ENCODE measurements around the gene KLHL12. TPM values are rescaled to one million over a fixed set of nuclear protein-coding genes. Genes with fewer than 3 reads are reported as not detected.

KLHL12 gene
- polyA plus RNA-seq, 1 donor (not counting 4 experiments of a cell fraction or from before 2014, with no cell fraction given) = 32.3 TPM

DNA sequence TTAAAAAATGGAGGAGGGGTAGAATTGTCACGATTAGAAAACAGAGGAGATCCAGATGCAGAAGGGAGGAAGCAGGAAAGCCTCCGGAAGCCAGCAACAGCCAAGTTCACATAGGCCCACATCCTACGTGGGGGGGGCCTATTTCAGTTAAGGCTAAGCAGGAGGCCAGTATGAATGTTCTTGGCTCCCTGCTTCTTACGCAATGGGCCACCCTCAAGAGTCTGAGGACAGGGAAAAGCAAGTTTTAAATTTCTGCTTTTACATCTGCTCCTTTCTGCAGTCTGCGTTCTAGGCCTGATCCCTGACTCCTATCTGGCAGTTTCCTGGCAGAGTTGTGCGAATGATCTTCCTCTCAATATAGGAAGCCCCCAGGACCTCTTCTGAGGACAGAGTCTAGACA is 68.7 kb downstream of the KLHL12 start:
- H3K79me2 ChIP-seq (ENCODE audit: control insufficient read depth, insufficient read depth, low read length) = no peaks in the 10 kb centered on the region
- H3K4me1 ChIP-seq (ENCODE audit: control insufficient read depth, extremely low read depth, insufficient read depth, low read length) = no peaks in the 10 kb centered on the region
- dilution Hi-C loops (cut with MboI; ENCODE audit: extremely low pct_ligation_motif_present, low sequenced_read_pairs) = loop anchor here (5.0 kb wide), 1 partner anchor 56 kb away; no protein-coding TSS in a partner anchor
- no peak overlapping the region for H3K4me2 ChIP-seq (ENCODE audit: control insufficient read depth, extremely low read depth, insufficient read depth, low read depth, low read length)
- peaks cover 25% of the 10 kb centered on the region for H3K27me3 ChIP-seq (ENCODE audit: control insufficient read depth, extremely low read depth, insufficient read depth, low read length)
- H3K9me3 ChIP-seq (ENCODE audit: control insufficient read depth, low read depth, low read length) = no peaks in the 10 kb centered on the region
- no peak overlapping the region for H2AFZ ChIP-seq (ENCODE audit: control insufficient read depth, low read length)
- DNase-seq (ENCODE audit: low read depth, low spot score) (no peak), FAIRE-seq (no peak)
- no peak overlapping the region for H3K9ac ChIP-seq (ENCODE audit: control insufficient read depth, extremely low read depth, insufficient read depth, low read length)
- no peaks in the 10 kb centered on the region for H3K36me3 ChIP-seq (ENCODE audit: control insufficient read depth in 2 of 2, extremely low read depth in 1 of 2, insufficient read depth in 2 of 2, low read length in 2 of 2)
- no peak overlapping the region for H3K4me3 ChIP-seq (ENCODE audit: control insufficient read depth in 2 of 3, extremely low read depth in 1 of 3, insufficient read depth in 2 of 3, low read depth in 1 of 3, low read length in 3 of 3)
- no peak overlapping the region for H3K27ac ChIP-seq (ENCODE audit: control insufficient read depth, insufficient read depth, low read length)
- H3K9me1 ChIP-seq (ENCODE audit: control insufficient read depth, extremely low read depth, insufficient read depth, low read length) = no peaks in the 10 kb centered on the region
- no peak for TF ChIP-seq EZH2 (IDR thresholded peaks at IDR 0.05; ENCODE audit: low read length)
- TF ChIP-seq, protein P1, sequence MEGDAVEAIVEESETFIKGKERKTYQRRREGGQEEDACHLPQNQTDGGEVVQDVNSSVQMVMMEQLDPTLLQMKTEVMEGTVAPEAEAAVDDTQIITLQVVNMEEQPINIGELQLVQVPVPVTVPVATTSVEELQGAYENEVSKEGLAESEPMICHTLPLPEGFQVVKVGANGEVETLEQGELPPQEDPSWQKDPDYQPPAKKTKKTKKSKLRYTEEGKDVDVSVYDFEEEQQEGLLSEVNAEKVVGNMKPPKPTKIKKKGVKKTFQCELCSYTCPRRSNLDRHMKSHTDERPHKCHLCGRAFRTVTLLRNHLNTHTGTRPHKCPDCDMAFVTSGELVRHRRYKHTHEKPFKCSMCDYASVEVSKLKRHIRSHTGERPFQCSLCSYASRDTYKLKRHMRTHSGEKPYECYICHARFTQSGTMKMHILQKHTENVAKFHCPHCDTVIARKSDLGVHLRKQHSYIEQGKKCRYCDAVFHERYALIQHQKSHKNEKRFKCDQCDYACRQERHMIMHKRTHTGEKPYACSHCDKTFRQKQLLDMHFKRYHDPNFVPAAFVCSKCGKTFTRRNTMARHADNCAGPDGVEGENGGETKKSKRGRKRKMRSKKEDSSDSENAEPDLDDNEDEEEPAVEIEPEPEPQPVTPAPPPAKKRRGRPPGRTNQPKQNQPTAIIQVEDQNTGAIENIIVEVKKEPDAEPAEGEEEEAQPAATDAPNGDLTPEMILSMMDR (optimal IDR thresholded peaks at IDR 0.05 in 1 of 3, IDR thresholded peaks at IDR 0.05 in 1 of 3, conservative IDR thresholded peaks at IDR 0.05 in 1 of 3; ENCODE audit: extremely low read depth in 1 of 3, insufficient read depth in 2 of 3, low read length in 3 of 3) = no peak
- no peaks in the 10 kb centered on the region for H4K20me1 ChIP-seq (ENCODE audit: control insufficient read depth, extremely low read depth, insufficient read depth, low read length)

DNA sequence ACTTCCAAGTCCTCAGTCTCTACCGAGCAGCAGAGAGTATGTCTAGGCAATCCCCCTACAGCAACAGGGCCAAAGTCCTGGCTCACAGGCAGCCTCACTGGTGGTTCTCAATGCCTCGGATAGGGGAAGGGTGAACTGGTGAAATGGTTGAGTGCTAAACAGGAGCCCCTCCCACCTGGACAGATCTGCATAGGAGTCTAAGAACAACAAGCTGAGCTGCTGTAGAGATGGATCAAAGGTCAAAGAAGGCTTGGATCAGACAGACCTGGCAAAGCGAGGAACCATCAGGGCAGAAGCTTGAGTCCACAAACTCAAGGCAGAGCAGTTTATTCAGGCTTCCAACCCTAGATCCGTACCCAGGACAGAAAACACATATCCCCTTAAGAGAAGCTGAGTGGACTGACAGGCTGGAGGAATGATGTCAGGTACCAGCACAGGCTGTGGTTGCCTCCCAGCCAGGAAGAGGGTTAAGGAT is 69.9 kb downstream of the KLHL12 start:
- dilution Hi-C loops (cut with MboI; ENCODE audit: extremely low pct_ligation_motif_present, low sequenced_read_pairs) = loop anchor here (5.0 kb wide), 1 partner anchor 55 kb away; no protein-coding TSS in a partner anchor
- H3K27ac ChIP-seq (ENCODE audit: control insufficient read depth, insufficient read depth, low read length) = no peak overlapping the region

More for the DNA sequence above, 69.9 kb downstream of the KLHL12 start:
- no peak for FAIRE-seq
- Histone ChIP-seq H3K9me3 (ENCODE audit: control insufficient read depth, low read depth, low read length) (no peaks in the 10 kb centered on the region), H3K27me3 (ENCODE audit: control insufficient read depth, extremely low read depth, insufficient read depth, low read length) (peaks cover 18% of the 10 kb centered on the region), H4K20me1 (ENCODE audit: control insufficient read depth, extremely low read depth, insufficient read depth, low read length) (no peaks in the 10 kb centered on the region), H3K4me2 (ENCODE audit: control insufficient read depth, extremely low read depth, insufficient read depth, low read depth, low read length) (no peak overlapping the region), H3K79me2 (ENCODE audit: control insufficient read depth, insufficient read depth, low read length) (no peaks in the 10 kb centered on the region), H3K9ac (ENCODE audit: control insufficient read depth, extremely low read depth, insufficient read depth, low read length) (no peak overlapping the region), H2AFZ (ENCODE audit: control insufficient read depth, low read length) (no peak overlapping the region), H3K36me3 (ENCODE audit: control insufficient read depth in 2 of 2, extremely low read depth in 1 of 2, insufficient read depth in 2 of 2, low read length in 2 of 2) (no peaks in the 10 kb centered on the region), H3K4me3 (ENCODE audit: control insufficient read depth in 2 of 3, extremely low read depth in 1 of 3, insufficient read depth in 2 of 3, low read depth in 1 of 3, low read length in 3 of 3) (no peak overlapping the region), H3K4me1 (ENCODE audit: control insufficient read depth, extremely low read depth, insufficient read depth, low read length) (no peaks in the 10 kb centered on the region), H3K9me1 (ENCODE audit: control insufficient read depth, extremely low read depth, insufficient read depth, low read length) (no peaks in the 10 kb centered on the region)
- TF ChIP-seq, protein P1 (optimal IDR thresholded peaks at IDR 0.05 in 1 of 3, IDR thresholded peaks at IDR 0.05 in 1 of 3, conservative IDR thresholded peaks at IDR 0.05 in 1 of 3; ENCODE audit: extremely low read depth in 1 of 3, insufficient read depth in 2 of 3, low read length in 3 of 3) = no peak
- no peak for TF ChIP-seq EZH2 (IDR thresholded peaks at IDR 0.05; ENCODE audit: low read length)
- DNase-seq (ENCODE audit: low read depth, low spot score) = no peak
